Liver (tissue), 9 donors: ENCODE data around the gene SLC25A21. TPM values are rescaled to one million over a fixed set of nuclear protein-coding genes. Genes with fewer than 3 reads are reported as not detected.

Source experiments
- DNase-seq: peaks from one replicate; pipeline ENCODE4 v3.0.0-alpha.2; 2017; ENCODE audit warnings: low spot score
- H3K27ac ChIP-seq, 2 donors: one replicate each; pipeline ENCODE4 v1.7.0; 2013; ENCODE audit warnings: inconsistent platforms in 2 of 2, low read length in 2 of 2, control low read depth in 1 of 2, low read depth in 1 of 2, mild to moderate bottlenecking in 1 of 2
- H3K27me3 ChIP-seq, 4 donors: one replicate each; pipeline versions ENCODE4 v1.6.1 to v1.7.0; 2013; ENCODE audit warnings: low read length in 3 of 4, inconsistent platforms in 1 of 4, mild to moderate bottlenecking in 1 of 4, moderate library complexity in 1 of 4; ENCODE audit not compliant: control insufficient read depth in 4 of 4, insufficient read depth in 4 of 4
- H3K36me3 ChIP-seq, 4 donors: one replicate each; pipeline versions ENCODE4 v1.6.1 to v1.7.0; 2013; ENCODE audit warnings: low read length in 3 of 4, mild to moderate bottlenecking in 3 of 4, low read depth in 1 of 4, moderate library complexity in 1 of 4; ENCODE audit not compliant: control insufficient read depth in 4 of 4, insufficient read depth in 3 of 4
- H3K4me1 ChIP-seq, 4 donors: one replicate each; pipeline versions ENCODE4 v1.6.1 to v1.7.0; 2013; ENCODE audit warnings: low read length in 3 of 4, mild to moderate bottlenecking in 3 of 4, moderate library complexity in 1 of 4; ENCODE audit not compliant: control insufficient read depth in 4 of 4, insufficient read depth in 4 of 4
- H3K4me3 ChIP-seq, 3 donors: one replicate each; pipeline versions ENCODE4 v1.6.1 to v1.7.0; 2013; ENCODE audit warnings: low read length in 3 of 3, control low read depth in 1 of 3, low read depth in 1 of 3, mild to moderate bottlenecking in 1 of 3
- H3K9ac ChIP-seq, 2 donors: one replicate each; pipeline ENCODE4 v1.7.0; 2013; ENCODE audit warnings: low read length in 2 of 2, mild to moderate bottlenecking in 2 of 2, moderate library complexity in 2 of 2, control low read depth in 1 of 2, low read depth in 1 of 2
- H3K9me3 ChIP-seq, 4 donors: one replicate each; pipeline versions ENCODE4 v1.6.1 to v1.7.0; 2013; ENCODE audit warnings: low read length in 3 of 4; ENCODE audit not compliant: control insufficient read depth in 4 of 4
- ATF3 ChIP-seq: IDR thresholded peaks from 2 replicates; pipeline ENCODE4 v1.6.1; 2016; ENCODE audit warnings: antibody characterized with exemption
- EGR1 ChIP-seq, 2 donors: IDR thresholded peaks; 2 replicates each; pipeline ENCODE4 v1.6.1; 2016 to 2018; ENCODE audit warnings: antibody characterized with exemption in 2 of 2, low read depth in 2 of 2
- FOXA1 ChIP-seq: IDR thresholded peaks from 2 replicates; pipeline ENCODE4 v1.6.1; 2016; ENCODE audit warnings: antibody characterized with exemption
- FOXA2 ChIP-seq: IDR thresholded peaks from 2 replicates; pipeline ENCODE4 v1.6.1; 2016; ENCODE audit warnings: antibody characterized with exemption
- GABPA ChIP-seq, 2 donors: IDR thresholded peaks in 1 of 2; conservative IDR thresholded peaks in 1 of 2; 2 replicates each; pipeline ENCODE4 v1.6.1; 2016; ENCODE audit warnings: antibody characterized with exemption in 2 of 2, mild to moderate bottlenecking in 1 of 2, moderate library complexity in 1 of 2
- HNF4A ChIP-seq, 2 donors: conservative IDR thresholded peaks; 2 replicates each; pipeline ENCODE4 v1.6.1; 2016; ENCODE audit warnings: antibody characterized with exemption in 2 of 2, mild to moderate bottlenecking in 2 of 2
- HNF4G ChIP-seq: IDR thresholded peaks from 2 replicates; pipeline ENCODE4 v1.6.1; 2016; ENCODE audit warnings: antibody characterized with exemption
- JUND ChIP-seq, 2 donors: IDR thresholded peaks; 2 replicates each; pipeline ENCODE4 v1.6.1; 2016; ENCODE audit warnings: antibody characterized with exemption in 2 of 2
- MAX ChIP-seq: IDR thresholded peaks from 2 replicates; pipeline ENCODE4 v1.6.1; 2016; ENCODE audit warnings: antibody characterized with exemption
- NR2F2 ChIP-seq: IDR thresholded peaks from 2 replicates; pipeline ENCODE4 v1.6.1; 2016; ENCODE audit warnings: antibody characterized with exemption
- RAD21 ChIP-seq, 2 donors: IDR thresholded peaks; 2 replicates each; pipeline ENCODE4 v1.6.1; 2016; ENCODE audit warnings: antibody characterized with exemption in 2 of 2, mild to moderate bottlenecking in 2 of 2
- REST ChIP-seq: IDR thresholded peaks from 2 replicates; pipeline ENCODE4 v1.6.1; 2016; ENCODE audit warnings: antibody characterized with exemption, mild to moderate bottlenecking
- RXRA ChIP-seq, 2 donors: IDR thresholded peaks; 2 replicates each; pipeline ENCODE4 v1.6.1; 2017 to 2018; ENCODE audit warnings: antibody characterized with exemption in 2 of 2, mild to moderate bottlenecking in 1 of 2
- SP1 ChIP-seq: IDR thresholded peaks from 2 replicates; pipeline ENCODE4 v1.6.1; 2018; ENCODE audit warnings: antibody characterized with exemption, mild to moderate bottlenecking
- ZBTB33 ChIP-seq: IDR thresholded peaks from 2 replicates; pipeline ENCODE4 v1.6.1; 2016; ENCODE audit warnings: antibody characterized with exemption
- WGBS: extraction: QIAGEN DNeasy Blood & Tissue Kit; methylation state at CpG from one replicate; pipeline ENCODE4 v1.1.7; 2013; 5-methylcytosine and 5-hydroxymethylcytosine counted together
- polyA plus RNA-seq, 2 donors: library from polyadenylated mRNA; stranded (reverse) in 1 of 2; unstranded in 1 of 2; fragments of 200-250 nt in 1 of 2; fragments of >200 nt in 1 of 2; fragmentation: Nextera tagmentation in 1 of 2; extraction: Ambion mirVana in 1 of 2; gene quantifications; one replicate each; pipeline versions ENCODE4 v1.2.1 to v1.2.3, GENCODE V29; 2013 to 2015
- total RNA-seq, 2 donors: library from RNA; depleted of rRNA; stranded (reverse); fragments of >200 nt; gene quantifications; one replicate each; pipeline ENCODE4 v1.2.3, GENCODE V29; 2014
- donor health status: healthy.
- donor health status: healthy.
- donor health status: healthy.
- donor health status: healthy.
- donor health status: healthy.

The SLC25A21 gene
- total and polyA plus RNA-seq, 4 donors: 0.13 to 24.3 (median 0.23) TPM

GRCh38 chr14:36653962-36654793 is 518.2 kb downstream of the SLC25A21 start (continued):
- TF ChIP-seq NR2F2: no peak
- no peak for TF ChIP-seq ATF3
- no peak for TF ChIP-seq FOXA2

GRCh38 chr14:36653413-36653812 is 519.0 kb downstream of the SLC25A21 start:
- Histone ChIP-seq H3K4me1 (peaks cover 6 to 24% (median 13%) of the 10 kb centered on the region in 4 donors), H3K9ac (no peak overlapping the region), H3K4me3 (no peak overlapping the region), H3K9me3 (peaks cover 0 to 2% (median 0%) of the 10 kb centered on the region in 4 donors), H3K36me3 (no peaks in the 10 kb centered on the region), H3K27ac (no peak overlapping the region), H3K27me3 (peaks cover 2 to 38% (median 29%) of the 10 kb centered on the region in 4 donors)
- no peak for DNase-seq
- no peak for TF ChIP-seq HNF4G
- no peak for TF ChIP-seq RXRA (IDR thresholded peaks at IDR 0.05)
- TF ChIP-seq HNF4A (conservative IDR thresholded peaks at IDR 0.05): no peak
- TF ChIP-seq ATF3: no peak
- TF ChIP-seq FOXA1: no peak
- no peak for TF ChIP-seq RAD21 (IDR thresholded peaks at IDR 0.05)
- TF ChIP-seq JUND (IDR thresholded peaks at IDR 0.05): no peak
- no peak for TF ChIP-seq FOXA2
- no peak for TF ChIP-seq MAX
- TF ChIP-seq ZBTB33: no peak
- no peak for TF ChIP-seq SP1
- TF ChIP-seq EGR1 (IDR thresholded peaks at IDR 0.05; ENCODE audit: low read depth in 2 of 2): no peak
- TF ChIP-seq REST: no peak
- no peak for TF ChIP-seq GABPA (IDR thresholded peaks at IDR 0.05 in 1 of 2, conservative IDR thresholded peaks at IDR 0.05 in 1 of 2)
- WGBS: 29% methylated on average over 3 of the region's 3 CpGs
